H1 (cell line): ENCODE measurements around the gene ITIH6. TPM values are rescaled to one million over a fixed set of nuclear protein-coding genes. Genes with fewer than 3 reads are reported as not detected.

Experiments
- CTCF ChIA-PET: fragments of 300-600 bp; sonication (Branson Sonifier 250); formaldehyde crosslinking; loops from one replicate; lab custom pipeline; 2021; ENCODE audit not compliant: partially characterized antibody; lab: Charles Lee
- POLR2A ChIA-PET: fragments of 300-600 bp; sonication (Branson Sonifier 250); formaldehyde crosslinking; loops from one replicate; lab custom pipeline; 2021; ENCODE audit warnings: inconsistent platforms; ENCODE audit not compliant: partially characterized antibody; lab: Charles Lee
- DNase-seq, 2 experiments: peaks; one replicate each; pipeline versions ENCODE4 v3.0.0 to v3.0.0-alpha.2; 2010 to 2022; ENCODE audit warnings: low spot score in 2 of 2, low read depth in 1 of 2, mixed read lengths in 1 of 2
- FAIRE-seq: peaks from 2 replicates; lab custom pipeline; 2011; peaks lifted over from hg19 to GRCh38; lab: Jason Lieb, UNC
- H2AFZ ChIP-seq: 2 replicates; pipeline ENCODE4 v1.8.1; 2012; ENCODE audit warnings: low read length, inconsistent platforms
- H2AK5ac ChIP-seq: 2 replicates; pipeline ENCODE4 v1.6.1; 2013; ENCODE audit warnings: low read depth, low read length
- H2BK120ac ChIP-seq: replicated peaks from 2 replicates; pipeline ENCODE3; 2013; ENCODE audit warnings: low read depth, low read length, inconsistent platforms
- H2BK12ac ChIP-seq: 2 replicates; pipeline ENCODE4 v1.6.1; 2013; ENCODE audit warnings: low read depth, low read length
- H2BK15ac ChIP-seq: 2 replicates; pipeline ENCODE4 v1.6.1; 2013; ENCODE audit warnings: low read length
- H2BK20ac ChIP-seq: 2 replicates; pipeline ENCODE4 v1.6.1; 2013; ENCODE audit warnings: low read length
- H2BK5ac ChIP-seq: 2 replicates; pipeline ENCODE4 v1.6.1; 2013; ENCODE audit warnings: low read depth, low read length
- H3K14ac ChIP-seq: 2 replicates; pipeline ENCODE4 v1.6.1; 2013; ENCODE audit warnings: inconsistent platforms; ENCODE audit not compliant: insufficient read length
- H3K18ac ChIP-seq: 2 replicates; pipeline ENCODE4 v1.6.1; 2013; ENCODE audit warnings: low read length; ENCODE audit errors: extremely low read depth
- H3K23ac ChIP-seq: 2 replicates; pipeline ENCODE4 v1.6.1; 2013; ENCODE audit warnings: inconsistent platforms; ENCODE audit not compliant: insufficient read length
- H3K23me2 ChIP-seq: 2 replicates; pipeline ENCODE4 v1.6.1; 2013; ENCODE audit warnings: low read depth, low read length
- H3K27ac ChIP-seq: 2 replicates; pipeline ENCODE4 v1.6.1; 2011; ENCODE audit warnings: low read depth, low read length, inconsistent platforms
- H3K27me3 ChIP-seq, 4 experiments: replicated peaks in 1 of 4; 1 replicate in 1 of 4; 2 replicates in 3 of 4; pipeline versions ENCODE4 v1.6.1 to v1.8.1; 2011 to 2013; ENCODE audit warnings: low read length in 3 of 4, mild to moderate bottlenecking in 3 of 4, inconsistent platforms in 2 of 4, mixed read lengths in 2 of 4, moderate library complexity in 1 of 4; ENCODE audit not compliant: control insufficient read depth in 3 of 4, insufficient read depth in 3 of 4; ENCODE audit errors: extremely low read depth in 1 of 4
- H3K36me3 ChIP-seq, 4 experiments: 2 replicates each; pipeline versions ENCODE4 v1.6.1 to v1.8.1; 2011 to 2013; ENCODE audit warnings: mild to moderate bottlenecking in 4 of 4, low read length in 3 of 4, moderate library complexity in 2 of 4, control low read depth in 1 of 4, inconsistent platforms in 1 of 4; ENCODE audit not compliant: insufficient read depth in 4 of 4, control insufficient read depth in 2 of 4
- H3K4ac ChIP-seq: replicated peaks from 2 replicates; pipeline ENCODE3; 2013; ENCODE audit warnings: low read length, low read depth, mixed read lengths, inconsistent platforms; ENCODE audit not compliant: insufficient read length
- H3K4me1 ChIP-seq, 4 experiments: replicated peaks in 1 of 4; 1 replicate in 1 of 4; 2 replicates in 3 of 4; pipeline versions ENCODE4 v1.6.1 to v1.8.1; 2011 to 2013; ENCODE audit warnings: low read length in 3 of 4, inconsistent platforms in 2 of 4, mixed read lengths in 1 of 4; ENCODE audit not compliant: insufficient read depth in 4 of 4, control insufficient read depth in 3 of 4
- H3K4me2 ChIP-seq, 2 experiments: 2 replicates each; pipeline versions ENCODE4 v1.6.1 to v1.8.1; 2011 to 2013; ENCODE audit warnings: low read depth in 2 of 2, low read length in 2 of 2, control low read depth in 1 of 2, inconsistent platforms in 1 of 2, mild to moderate bottlenecking in 1 of 2; ENCODE audit not compliant: insufficient read depth in 1 of 2
- H3K4me3 ChIP-seq, 4 experiments: fragments of 200-600, 300-600 bp in 1 of 4; sonication (generic), shearing (Covaris generic), sonication (Bioruptor Twin) in 1 of 4; 2 replicates each; pipeline versions ENCODE4 v1.5.1 to v1.8.1; 2011 to 2016; ENCODE audit warnings: low read length in 4 of 4, low read depth in 3 of 4, control low read depth in 2 of 4, inconsistent platforms in 2 of 4, mild to moderate bottlenecking in 2 of 4, mixed read lengths in 1 of 4, moderate library complexity in 1 of 4; ENCODE audit not compliant: insufficient read depth in 2 of 4; ENCODE audit errors: extremely low read depth in 1 of 4
- H3K56ac ChIP-seq: replicated peaks from 2 replicates; pipeline ENCODE3; 2013; ENCODE audit warnings: low read depth, mild to moderate bottlenecking, mixed read lengths, low read length, inconsistent platforms; ENCODE audit not compliant: insufficient read length
- H3K79me1 ChIP-seq: 2 replicates; pipeline ENCODE4 v1.6.1; 2013; ENCODE audit warnings: low read depth, low read length, control low read depth
- H3K79me2 ChIP-seq, 2 experiments: 2 replicates each; pipeline versions ENCODE4 v1.6.1 to v1.8.1; 2012 to 2013; ENCODE audit warnings: low read length in 2 of 2, mild to moderate bottlenecking in 2 of 2, inconsistent platforms in 1 of 2; ENCODE audit not compliant: insufficient read depth in 2 of 2, control insufficient read depth in 1 of 2
- H3K9ac ChIP-seq, 4 experiments: replicated peaks in 1 of 4; 1 replicate in 1 of 4; 2 replicates in 3 of 4; pipeline versions ENCODE4 v1.6.1 to v1.8.1; 2011 to 2013; ENCODE audit warnings: low read depth in 3 of 4, low read length in 3 of 4, control low read depth in 2 of 4, mild to moderate bottlenecking in 2 of 4, moderate library complexity in 2 of 4, inconsistent platforms in 1 of 4; ENCODE audit errors: extremely low read depth in 1 of 4
- H3K9me3 ChIP-seq, 2 experiments: 2 replicates each; pipeline versions ENCODE4 v1.6.1 to v1.8.1; 2012 to 2013; ENCODE audit warnings: mild to moderate bottlenecking in 2 of 2, moderate library complexity in 2 of 2, control low read depth in 1 of 2, inconsistent platforms in 1 of 2, low read depth in 1 of 2, low read length in 1 of 2, mixed read lengths in 1 of 2; ENCODE audit not compliant: insufficient read depth in 2 of 2
- H4K20me1 ChIP-seq, 2 experiments: replicated peaks in 1 of 2; 2 replicates each; pipeline versions ENCODE3 to v1.8.1; 2011 to 2013; ENCODE audit warnings: inconsistent platforms in 2 of 2, low read length in 2 of 2, mild to moderate bottlenecking in 1 of 2; ENCODE audit not compliant: insufficient read depth in 2 of 2, control insufficient read depth in 1 of 2
- H4K5ac ChIP-seq: 2 replicates; pipeline ENCODE4 v1.6.1; 2013; ENCODE audit warnings: low read length, low read depth, mixed read lengths, inconsistent platforms; ENCODE audit not compliant: insufficient read length
- H4K8ac ChIP-seq: 2 replicates; pipeline ENCODE4 v1.8.0; 2013; ENCODE audit warnings: mild to moderate bottlenecking, moderate library complexity, low read length, inconsistent platforms; ENCODE audit not compliant: insufficient read depth; ENCODE audit errors: extremely low read depth
- H4K91ac ChIP-seq: replicated peaks from 2 replicates; pipeline ENCODE3; 2013; ENCODE audit warnings: low read length, mixed read lengths, inconsistent platforms; ENCODE audit not compliant: insufficient read length
- KDM5A ChIP-seq: fragments of 200-600 bp; IDR thresholded peaks from 2 replicates; pipeline ENCODE4 v1.7.1; 2012; ENCODE audit warnings: mild to moderate bottlenecking, low read length, inconsistent platforms, mixed read lengths
- RAD21 ChIP-seq, 2 experiments: IDR thresholded peaks in 1 of 2; conservative IDR thresholded peaks in 1 of 2; 2 replicates each; pipeline ENCODE4 v1.6.1; 2011; ENCODE audit warnings: low read depth in 2 of 2, low read length in 2 of 2, improper control_type of control experiment in 1 of 2, inconsistent platforms in 1 of 2, mild to moderate bottlenecking in 1 of 2, moderate library complexity in 1 of 2
- RFX5 ChIP-seq: IDR thresholded peaks from 2 replicates; pipeline ENCODE4 v1.6.1; 2011; ENCODE audit warnings: low read depth, low read length, improper control_type of control experiment, borderline replicate concordance
- SP4 ChIP-seq: IDR thresholded peaks from 2 replicates; pipeline ENCODE4 v1.6.1; 2012; ENCODE audit warnings: low read length, inconsistent platforms
- TAF7 ChIP-seq: optimal IDR thresholded peaks from 2 replicates; pipeline ENCODE3; 2011; ENCODE audit warnings: low read depth, mild to moderate bottlenecking, inconsistent platforms, low read length, moderate library complexity, borderline replicate concordance
- WGBS, 2 experiments: shearing (Covaris generic) in 1 of 2; methylation state at CpG; one replicate each; pipeline versions ENCODE4 v1.1.6 to v1.1.7; 2013 to 2015; ENCODE audit warnings: low lambda C conversion rate in 2 of 2, mixed read lengths in 2 of 2, inconsistent platforms in 1 of 2, low coverage in 1 of 2, missing lambda C conversion rate in 1 of 2; ENCODE audit not compliant: insufficient replicate concordance in 2 of 2, insufficient coverage in 1 of 2, insufficient read length in 1 of 2; ENCODE audit errors: extremely low coverage in 1 of 2, missing lambda C conversion rate in 1 of 2; 5-methylcytosine and 5-hydroxymethylcytosine counted together
- polyA plus RNA-seq, 7 experiments: library from polyadenylated mRNA; depleted of rRNA in 3 of 7; stranded (reverse) in 5 of 7; unstranded in 2 of 7; fragments of >200 nt in 5 of 7; fragments of 200-250 nt in 2 of 7; gene quantifications; 1 replicate in 5 of 7; 2 replicates in 1 of 7; 4 replicates in 1 of 7; pipeline versions ENCODE4 v1.2.1 to v1.2.3, GENCODE V29; 2011 to 2013; ENCODE audit warnings: missing spikeins in 2 of 7, mixed read lengths in 2 of 7
- total RNA-seq: library from RNA; stranded (reverse); fragmentation: NEBNext Ultra II Directional; extraction: Animal tissue kit (Norgen Biotek cat#: 25700); gene quantifications from 2 replicates; pipeline ENCODE4 v1.2.1, GENCODE V29; 2021

The ITIH6 gene
- total and polyA plus RNA-seq, 2 of the 8 experiments (the other 6 are each of a cell fraction or from before 2014, with no cell fraction given), result 0.02 TPM; not detected in 1

DNA sequence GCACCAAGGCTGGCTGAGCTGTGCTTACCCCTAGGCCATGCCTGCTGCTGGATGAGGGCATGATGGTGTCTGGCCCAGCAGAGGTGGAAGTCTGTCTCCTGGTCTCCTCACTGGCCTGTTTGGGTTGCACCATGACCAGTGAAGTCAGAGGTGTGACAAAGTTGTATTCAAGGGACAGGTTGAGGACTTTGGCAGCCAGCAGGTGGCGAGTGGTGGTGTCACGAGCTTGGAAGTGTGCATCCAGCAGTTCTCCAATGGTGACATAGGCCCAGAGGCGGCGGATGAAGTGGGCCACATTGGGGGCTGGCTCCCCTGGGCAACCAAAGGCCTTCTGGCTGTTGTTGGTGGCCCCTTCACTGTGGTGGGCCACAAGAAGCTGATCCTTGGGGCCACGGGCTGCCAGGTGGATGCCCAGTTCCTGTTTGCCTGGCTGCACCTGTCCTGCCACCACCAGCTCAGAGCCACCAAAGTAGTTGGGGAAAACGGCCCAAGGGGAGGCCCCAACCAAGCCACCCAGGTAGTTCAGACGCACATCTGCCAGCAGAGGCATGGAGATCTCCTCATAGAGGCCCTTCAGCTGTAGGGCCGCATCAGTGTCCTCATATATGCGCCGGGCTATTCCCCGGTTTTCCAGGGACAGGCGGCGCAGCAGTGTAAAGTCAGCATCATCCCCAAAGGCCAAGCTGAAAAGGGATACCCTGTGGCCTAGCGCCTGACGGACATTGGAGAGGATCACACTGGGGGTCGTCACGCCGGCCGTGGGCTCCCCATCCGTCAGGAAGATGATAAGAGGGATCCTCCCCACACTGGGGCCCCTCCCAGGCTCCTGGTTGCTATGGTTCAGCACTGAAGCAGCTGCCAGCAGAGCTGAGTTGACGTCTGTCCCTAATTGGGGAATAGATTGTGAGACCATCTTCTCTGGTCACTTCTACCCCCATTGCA lies 39.7 kb downstream of the ITIH6 start:
- no peak overlapping the region for H3K4me3 ChIP-seq
- H2BK15ac ChIP-seq, result no peak overlapping the region
- peaks cover 0 to 3% (median 0%) of the 10 kb centered on the region in 4 experiments; a peak in 1 of 7 replicates for H3K4me1 ChIP-seq
- no peaks in the 10 kb centered on the region for H4K20me1 ChIP-seq
- H3K23ac ChIP-seq, result no peak overlapping the region
- H3K18ac ChIP-seq, result no peak overlapping the region
- no peaks in the 10 kb centered on the region for H3K36me3 ChIP-seq
- H2AFZ ChIP-seq, result no peak overlapping the region
- H4K5ac ChIP-seq, result no peak overlapping the region
- 93% methylated on average over 15 of the region's 21 CpGs; no CpG with 5 or more reads in 1 of the 2 experiments for WGBS, 2 experiments
- FAIRE-seq, result no peak
- no peaks in the 10 kb centered on the region for H3K79me1 ChIP-seq
- TF ChIP-seq RFX5 (no peak), KDM5A (no peak), SP4 (no peak), TAF7 (no peak), RAD21 (IDR thresholded peaks at IDR 0.05 in 1 of 2, conservative IDR thresholded peaks at IDR 0.05 in 1 of 2; ENCODE audit: low read depth in 2 of 2, low read length in 2 of 2) (0 out of 4 replicates have a peak, but pooled peaks of 1 of the 2 experiments have one; percentile 5)
- no peaks in the 10 kb centered on the region for H3K27me3 ChIP-seq
- H2BK5ac ChIP-seq, result no peak overlapping the region
- no peak overlapping the region for H2AK5ac ChIP-seq
- no peak overlapping the region for H2BK12ac ChIP-seq
- ChIA-PET POLR2A (no interaction called here), CTCF (interaction anchor here (1.3 kb wide), 1 partner anchor 28 kb away, joined by 3 read pairs; no protein-coding TSS in a partner anchor)
- no peak overlapping the region for H3K27ac ChIP-seq
- DNase-seq, result no peak
- H4K8ac ChIP-seq, result no peak overlapping the region
- no peak overlapping the region for H4K91ac ChIP-seq
- H3K14ac ChIP-seq, result no peak overlapping the region
- H3K4me2 ChIP-seq, result no peak overlapping the region
- H2BK120ac ChIP-seq, result no peak overlapping the region
- no peaks in the 10 kb centered on the region for H3K79me2 ChIP-seq
- no peak overlapping the region for H3K4ac ChIP-seq
- no peak overlapping the region for H2BK20ac ChIP-seq
- no peak overlapping the region for H3K9ac ChIP-seq
- no peak overlapping the region for H3K56ac ChIP-seq
- no peaks in the 10 kb centered on the region for H3K9me3 ChIP-seq
- no peaks in the 10 kb centered on the region for H3K23me2 ChIP-seq
